Keratinocyte (primary cell): ENCODE results near the gene CARMIL1. TPM values are rescaled to one million over a fixed set of nuclear protein-coding genes. Genes with fewer than 3 reads are reported as not detected.

ENCODE experiments used
- DNase-seq: peaks from one replicate; pipeline ENCODE4 v3.0.0-alpha.2; 2011; ENCODE audit warnings: low read depth, missing footprints, low spot score
- FAIRE-seq: peaks from 2 replicates; lab custom pipeline; 2011; peaks lifted over from hg19 to GRCh38; lab: Jason Lieb, UNC
- H2AFZ ChIP-seq: 2 replicates; pipeline ENCODE4 v1.6.0; 2012; ENCODE audit warnings: low read length, control low read depth, inconsistent platforms; ENCODE audit not compliant: control insufficient read depth
- H3K27ac ChIP-seq: 2 replicates; pipeline ENCODE4 v1.5.1; 2011; ENCODE audit warnings: low read length; ENCODE audit not compliant: control insufficient read depth, insufficient read depth
- H3K27me3 ChIP-seq: 3 replicates; pipeline ENCODE4 v1.6.0; 2011; ENCODE audit warnings: low read length; ENCODE audit not compliant: control insufficient read depth, insufficient read depth; ENCODE audit errors: extremely low read depth
- H3K36me3 ChIP-seq, 2 experiments: 2 replicates in 1 of 2; 3 replicates in 1 of 2; pipeline ENCODE4 v1.5.1; 2011; ENCODE audit warnings: low read length in 2 of 2, mild to moderate bottlenecking in 1 of 2; ENCODE audit not compliant: control insufficient read depth in 2 of 2, insufficient read depth in 2 of 2; ENCODE audit errors: extremely low read depth in 1 of 2
- H3K4me1 ChIP-seq: 3 replicates; pipeline ENCODE4 v1.5.1; 2011; ENCODE audit warnings: low read length; ENCODE audit not compliant: control insufficient read depth, insufficient read depth; ENCODE audit errors: extremely low read depth
- H3K4me2 ChIP-seq: 3 replicates; pipeline ENCODE4 v1.6.0; 2011; ENCODE audit warnings: low read depth, low read length; ENCODE audit not compliant: control insufficient read depth, insufficient read depth; ENCODE audit errors: extremely low read depth
- H3K4me3 ChIP-seq, 3 experiments: fragments of 200-600 bp in 1 of 3; sonication (generic) in 1 of 3; 2 replicates in 2 of 3; 3 replicates in 1 of 3; pipeline ENCODE4 v1.5.1; 2011 to 2016; ENCODE audit warnings: low read length in 3 of 3, mild to moderate bottlenecking in 3 of 3, control low read depth in 2 of 3, inconsistent platforms in 1 of 3, low read depth in 1 of 3, mixed read lengths in 1 of 3, mixed run types in 1 of 3, moderate library complexity in 1 of 3; ENCODE audit not compliant: control insufficient read depth in 2 of 3, insufficient read depth in 2 of 3; ENCODE audit errors: extremely low read depth in 1 of 3
- H3K79me2 ChIP-seq: 2 replicates; pipeline ENCODE4 v1.6.0; 2012; ENCODE audit warnings: low read length; ENCODE audit not compliant: control insufficient read depth, insufficient read depth
- H3K9ac ChIP-seq: 3 replicates; pipeline ENCODE4 v1.6.0; 2011; ENCODE audit warnings: low read length; ENCODE audit not compliant: control insufficient read depth, insufficient read depth; ENCODE audit errors: extremely low read depth
- H3K9me1 ChIP-seq: 3 replicates; pipeline ENCODE4 v1.6.0; 2011; ENCODE audit warnings: low read length; ENCODE audit not compliant: control insufficient read depth, insufficient read depth; ENCODE audit errors: extremely low read depth
- H3K9me3 ChIP-seq: 2 replicates; pipeline ENCODE4 v1.5.1; 2012; ENCODE audit warnings: low read depth, low read length; ENCODE audit not compliant: control insufficient read depth
- H4K20me1 ChIP-seq: 3 replicates; pipeline ENCODE4 v1.6.0; 2011; ENCODE audit warnings: low read length; ENCODE audit not compliant: control insufficient read depth, insufficient read depth; ENCODE audit errors: extremely low read depth
- EZH2 ChIP-seq: IDR thresholded peaks from one replicate; pipeline ENCODE4 v1.6.1; 2012; ENCODE audit warnings: inconsistent platforms, mild to moderate bottlenecking, low read length, moderate library complexity
- dilution Hi-C: fragments of 300-500 bp; cut with MboI; formaldehyde crosslinking; loops from one replicate; pipeline ENCODE4 v1.7.0; 2020; ENCODE audit warnings: low sequenced_read_pairs; ENCODE audit not compliant: extremely low pct_ligation_motif_present
- polyA plus RNA-seq, 5 experiments: library from polyadenylated mRNA; depleted of rRNA in 3 of 5; stranded (reverse) in 3 of 5; stranded (forward) in 1 of 5; unstranded in 1 of 5; fragments of >200 nt; gene quantifications; 1 replicate in 1 of 5; 2 replicates in 3 of 5; 3 replicates in 1 of 5; pipeline versions ENCODE4 v1.2.1 to v1.2.3, GENCODE V29; 2011 to 2012; ENCODE audit warnings: missing spikeins in 2 of 5, low read depth in 1 of 5, low replicate concordance in 1 of 5
- TF ChIP-seq, protein P1 (sequence below), 3 experiments: IDR thresholded peaks in 1 of 3; conservative IDR thresholded peaks in 1 of 3; optimal IDR thresholded peaks in 1 of 3; 2 replicates in 2 of 3; 3 replicates in 1 of 3; pipeline versions ENCODE3 to v1.5.1; 2011; ENCODE audit warnings: low read length in 3 of 3, mild to moderate bottlenecking in 3 of 3, moderate library complexity in 2 of 3, control low read depth in 1 of 3, inconsistent platforms in 1 of 3; ENCODE audit not compliant: insufficient read depth in 2 of 3; ENCODE audit errors: extremely low read depth in 1 of 3

Gene CARMIL1
- polyA plus RNA-seq, 1 donor (not counting 4 experiments of a cell fraction or from before 2014, with no cell fraction given) = 18.9 TPM

DNA sequence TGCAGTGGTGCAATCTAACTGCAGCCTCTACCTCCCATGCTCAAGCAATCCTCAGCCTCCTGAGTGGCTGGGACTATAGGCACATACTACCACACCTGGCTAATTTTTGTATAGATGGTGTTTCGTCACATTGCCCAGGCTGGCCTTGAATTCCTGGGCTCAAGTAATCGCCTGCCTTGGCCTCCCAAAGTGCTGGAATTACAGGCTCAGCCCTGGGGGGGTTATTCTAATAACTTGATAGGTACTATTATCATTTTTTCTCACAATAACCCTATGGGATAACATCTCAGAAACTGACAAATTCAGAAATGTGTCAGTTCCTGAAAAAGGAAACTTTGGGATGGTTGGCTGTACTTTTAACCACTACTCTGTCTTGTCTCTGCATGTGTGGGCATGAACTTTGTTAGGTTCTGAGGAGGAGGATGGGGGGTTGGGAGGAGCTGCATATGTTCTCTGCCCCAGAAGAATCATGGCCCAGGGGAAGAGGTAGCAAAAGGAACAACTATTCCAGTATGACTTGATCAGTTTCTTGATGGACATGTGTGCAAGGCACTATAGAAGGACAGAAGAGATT, 169.9 kb downstream of the CARMIL1 start:
- H3K27me3 ChIP-seq = no peaks in the 10 kb centered on the region
- dilution Hi-C loops = no loop called here
- no peaks in the 10 kb centered on the region for H3K79me2 ChIP-seq
- TF ChIP-seq, protein P1, sequence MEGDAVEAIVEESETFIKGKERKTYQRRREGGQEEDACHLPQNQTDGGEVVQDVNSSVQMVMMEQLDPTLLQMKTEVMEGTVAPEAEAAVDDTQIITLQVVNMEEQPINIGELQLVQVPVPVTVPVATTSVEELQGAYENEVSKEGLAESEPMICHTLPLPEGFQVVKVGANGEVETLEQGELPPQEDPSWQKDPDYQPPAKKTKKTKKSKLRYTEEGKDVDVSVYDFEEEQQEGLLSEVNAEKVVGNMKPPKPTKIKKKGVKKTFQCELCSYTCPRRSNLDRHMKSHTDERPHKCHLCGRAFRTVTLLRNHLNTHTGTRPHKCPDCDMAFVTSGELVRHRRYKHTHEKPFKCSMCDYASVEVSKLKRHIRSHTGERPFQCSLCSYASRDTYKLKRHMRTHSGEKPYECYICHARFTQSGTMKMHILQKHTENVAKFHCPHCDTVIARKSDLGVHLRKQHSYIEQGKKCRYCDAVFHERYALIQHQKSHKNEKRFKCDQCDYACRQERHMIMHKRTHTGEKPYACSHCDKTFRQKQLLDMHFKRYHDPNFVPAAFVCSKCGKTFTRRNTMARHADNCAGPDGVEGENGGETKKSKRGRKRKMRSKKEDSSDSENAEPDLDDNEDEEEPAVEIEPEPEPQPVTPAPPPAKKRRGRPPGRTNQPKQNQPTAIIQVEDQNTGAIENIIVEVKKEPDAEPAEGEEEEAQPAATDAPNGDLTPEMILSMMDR (optimal IDR thresholded peaks at IDR 0.05 in 1 of 3, IDR thresholded peaks at IDR 0.05 in 1 of 3, conservative IDR thresholded peaks at IDR 0.05 in 1 of 3; ENCODE audit: extremely low read depth in 1 of 3, insufficient read depth in 2 of 3, low read length in 3 of 3) = peak in 1 of 3 experiments; percentile 9
- TF ChIP-seq EZH2 = no peak
- no peaks in the 10 kb centered on the region for H3K9me3 ChIP-seq
- DNase-seq (peak; percentile 85), FAIRE-seq (peak; percentile 89)
- H2AFZ ChIP-seq = no peak overlapping the region
- H3K27ac ChIP-seq = peak overlapping the region; percentile 53
- H4K20me1 ChIP-seq = no peaks in the 10 kb centered on the region
- H3K36me3 ChIP-seq = no peaks in the 10 kb centered on the region
- H3K4me2 ChIP-seq = peak overlapping the region; percentile 65
- no peak overlapping the region for H3K4me3 ChIP-seq
- no peak overlapping the region for H3K9ac ChIP-seq
- no peaks in the 10 kb centered on the region for H3K9me1 ChIP-seq
- H3K4me1 ChIP-seq = peaks cover 45% of the 10 kb centered on the region

- DNase-seq (no peak), FAIRE-seq (no peak)
- peak overlapping the region; percentile 2 for H3K27ac ChIP-seq
Measured at GRCh38 chr6:25449774-25450173, 170.6 kb downstream of the CARMIL1 start.

More at GRCh38 chr6:25449774-25450173, 170.6 kb downstream of the CARMIL1 start:
- Histone ChIP-seq H4K20me1 (no peaks in the 10 kb centered on the region), H3K79me2 (no peaks in the 10 kb centered on the region), H3K4me2 (no peak overlapping the region), H3K4me3 (no peak overlapping the region), H3K36me3 (no peaks in the 10 kb centered on the region), H3K27me3 (no peaks in the 10 kb centered on the region), H2AFZ (no peak overlapping the region), H3K9me3 (no peaks in the 10 kb centered on the region), H3K9ac (no peak overlapping the region), H3K4me1 (peaks cover 48% of the 10 kb centered on the region), H3K9me1 (no peaks in the 10 kb centered on the region)
- no peak for TF ChIP-seq EZH2
- TF ChIP-seq, protein P1 (optimal IDR thresholded peaks at IDR 0.05 in 1 of 3, IDR thresholded peaks at IDR 0.05 in 1 of 3, conservative IDR thresholded peaks at IDR 0.05 in 1 of 3; ENCODE audit: extremely low read depth in 1 of 3, insufficient read depth in 2 of 3, low read length in 3 of 3) = no peak
- dilution Hi-C loops = no loop called here
